Keratinocyte (primary cell): ENCODE data around the gene FDX1. TPM values are rescaled to one million over a fixed set of nuclear protein-coding genes. Genes with fewer than 3 reads are reported as not detected.
"Not testable (repeated sequence)": the region's sequence is repeated elsewhere in the genome, so short reads cannot be mapped to it uniquely, and the experiment has no call there.

ENCODE experiments used
- DNase-seq: peaks from one replicate; pipeline ENCODE4 v3.0.0-alpha.2; 2011; ENCODE audit warnings: low read depth, missing footprints, low spot score
- FAIRE-seq: peaks from 2 replicates; lab custom pipeline; 2011; peaks lifted over from hg19 to GRCh38; lab: Jason Lieb, UNC
- H2AFZ ChIP-seq: 2 replicates; pipeline ENCODE4 v1.6.0; 2012; ENCODE audit warnings: low read length, control low read depth, inconsistent platforms; ENCODE audit not compliant: control insufficient read depth
- H3K27ac ChIP-seq: 2 replicates; pipeline ENCODE4 v1.5.1; 2011; ENCODE audit warnings: low read length; ENCODE audit not compliant: control insufficient read depth, insufficient read depth
- H3K27me3 ChIP-seq: 3 replicates; pipeline ENCODE4 v1.6.0; 2011; ENCODE audit warnings: low read length; ENCODE audit not compliant: control insufficient read depth, insufficient read depth; ENCODE audit errors: extremely low read depth
- H3K36me3 ChIP-seq, 2 experiments: 2 replicates in 1 of 2; 3 replicates in 1 of 2; pipeline ENCODE4 v1.5.1; 2011; ENCODE audit warnings: low read length in 2 of 2, mild to moderate bottlenecking in 1 of 2; ENCODE audit not compliant: control insufficient read depth in 2 of 2, insufficient read depth in 2 of 2; ENCODE audit errors: extremely low read depth in 1 of 2
- H3K4me1 ChIP-seq: 3 replicates; pipeline ENCODE4 v1.5.1; 2011; ENCODE audit warnings: low read length; ENCODE audit not compliant: control insufficient read depth, insufficient read depth; ENCODE audit errors: extremely low read depth
- H3K4me2 ChIP-seq: 3 replicates; pipeline ENCODE4 v1.6.0; 2011; ENCODE audit warnings: low read depth, low read length; ENCODE audit not compliant: control insufficient read depth, insufficient read depth; ENCODE audit errors: extremely low read depth
- H3K4me3 ChIP-seq, 3 experiments: fragments of 200-600 bp in 1 of 3; sonication (generic) in 1 of 3; 2 replicates in 2 of 3; 3 replicates in 1 of 3; pipeline ENCODE4 v1.5.1; 2011 to 2016; ENCODE audit warnings: low read length in 3 of 3, mild to moderate bottlenecking in 3 of 3, control low read depth in 2 of 3, inconsistent platforms in 1 of 3, low read depth in 1 of 3, mixed read lengths in 1 of 3, mixed run types in 1 of 3, moderate library complexity in 1 of 3; ENCODE audit not compliant: control insufficient read depth in 2 of 3, insufficient read depth in 2 of 3; ENCODE audit errors: extremely low read depth in 1 of 3
- H3K79me2 ChIP-seq: 2 replicates; pipeline ENCODE4 v1.6.0; 2012; ENCODE audit warnings: low read length; ENCODE audit not compliant: control insufficient read depth, insufficient read depth
- H3K9ac ChIP-seq: 3 replicates; pipeline ENCODE4 v1.6.0; 2011; ENCODE audit warnings: low read length; ENCODE audit not compliant: control insufficient read depth, insufficient read depth; ENCODE audit errors: extremely low read depth
- H3K9me1 ChIP-seq: 3 replicates; pipeline ENCODE4 v1.6.0; 2011; ENCODE audit warnings: low read length; ENCODE audit not compliant: control insufficient read depth, insufficient read depth; ENCODE audit errors: extremely low read depth
- H3K9me3 ChIP-seq: 2 replicates; pipeline ENCODE4 v1.5.1; 2012; ENCODE audit warnings: low read depth, low read length; ENCODE audit not compliant: control insufficient read depth
- H4K20me1 ChIP-seq: 3 replicates; pipeline ENCODE4 v1.6.0; 2011; ENCODE audit warnings: low read length; ENCODE audit not compliant: control insufficient read depth, insufficient read depth; ENCODE audit errors: extremely low read depth
- CTCF ChIP-seq, 3 experiments: IDR thresholded peaks in 1 of 3; conservative IDR thresholded peaks in 1 of 3; optimal IDR thresholded peaks in 1 of 3; 2 replicates in 2 of 3; 3 replicates in 1 of 3; pipeline versions ENCODE3 to v1.5.1; 2011; ENCODE audit warnings: low read length in 3 of 3, mild to moderate bottlenecking in 3 of 3, moderate library complexity in 2 of 3, control low read depth in 1 of 3, inconsistent platforms in 1 of 3; ENCODE audit not compliant: insufficient read depth in 2 of 3; ENCODE audit errors: extremely low read depth in 1 of 3
- EZH2 ChIP-seq: IDR thresholded peaks from one replicate; pipeline ENCODE4 v1.6.1; 2012; ENCODE audit warnings: inconsistent platforms, mild to moderate bottlenecking, low read length, moderate library complexity
- dilution Hi-C: fragments of 300-500 bp; cut with MboI; formaldehyde crosslinking; loops from one replicate; pipeline ENCODE4 v1.7.0; 2020; ENCODE audit warnings: low sequenced_read_pairs; ENCODE audit not compliant: extremely low pct_ligation_motif_present
- polyA minus RNA-seq, 3 experiments: library from RNA; depleted of rRNA, polyadenylated mRNA; stranded (reverse); fragments of >200 nt; gene quantifications; 1 replicate in 1 of 3; 2 replicates in 1 of 3; 3 replicates in 1 of 3; pipeline ENCODE4 v1.2.3, GENCODE V29; 2011
- polyA plus RNA-seq, 5 experiments: library from polyadenylated mRNA; depleted of rRNA in 3 of 5; stranded (reverse) in 3 of 5; stranded (forward) in 1 of 5; unstranded in 1 of 5; fragments of >200 nt; gene quantifications; 1 replicate in 1 of 5; 2 replicates in 3 of 5; 3 replicates in 1 of 5; pipeline versions ENCODE4 v1.2.1 to v1.2.3, GENCODE V29; 2011 to 2012; ENCODE audit warnings: missing spikeins in 2 of 5, low read depth in 1 of 5, low replicate concordance in 1 of 5

FDX1 gene
- polyA plus RNA-seq: 6.0 to 9.1 TPM (median 6.2 TPM) in 3 replicates
- polyA plus RNA-seq (2011; ENCODE audit: low read depth): 6.4 TPM
- 4.8 and 7.6 TPM in 2 replicates for polyA plus RNA-seq (2011; cell fraction: cytosol; rRNA removed)
- polyA plus RNA-seq (2011; cell fraction: nucleus; rRNA removed): 2.4 and 3.0 TPM in 2 replicates
- 8.2 and 8.6 TPM in 2 replicates for polyA plus RNA-seq (2012; ENCODE audit: low replicate concordance)
- polyA minus RNA-seq: 0.98 to 3.0 TPM (median 2.0 TPM) in 3 replicates
- 4.8 TPM for polyA minus RNA-seq (2011; cell fraction: cytosol; rRNA and poly(A)+ RNA removed)
- polyA minus RNA-seq (2011; cell fraction: nucleus; rRNA and poly(A)+ RNA removed): 1.2 and 1.7 TPM in 2 replicates

- peaks cover 26% of the 10 kb centered on the region for H3K4me1 ChIP-seq
- dilution Hi-C loops: no loop called here
- H3K36me3 ChIP-seq: no peaks in the 10 kb centered on the region
Observed at GRCh38 chr11:110429731-110430266, at the start of gene FDX1. FDX1 (plus strand) TSS chr11:110429948; CDS start chr11:110430121, 173 bp downstream.

GRCh38 chr11:110380836-110381622, 48.7 kb upstream of the FDX1 start:
- Histone ChIP-seq H3K9me3 (no peaks in the 10 kb centered on the region), H3K4me1 (no peaks in the 10 kb centered on the region), H3K9ac (no peak overlapping the region), H3K27ac (no peak overlapping the region), H4K20me1 (no peaks in the 10 kb centered on the region), H3K4me3 (no peak overlapping the region), H3K4me2 (no peak overlapping the region), H2AFZ (no peak overlapping the region), H3K9me1 (no peaks in the 10 kb centered on the region), H3K36me3 (no peaks in the 10 kb centered on the region), H3K79me2 (no peaks in the 10 kb centered on the region), H3K27me3 (no peaks in the 10 kb centered on the region)
- dilution Hi-C loops: no loop called here
- no peak for DNase-seq
- TF ChIP-seq EZH2 (no peak), CTCF (optimal IDR thresholded peaks at IDR 0.05 in 1 of 3, IDR thresholded peaks at IDR 0.05 in 1 of 3, conservative IDR thresholded peaks at IDR 0.05 in 1 of 3; ENCODE audit: extremely low read depth in 1 of 3, insufficient read depth in 2 of 3, low read length in 3 of 3) (no peak)
- FAIRE-seq: no peak

More at GRCh38 chr11:110429731-110430266, at the start of gene FDX1:
- Histone ChIP-seq H3K4me3 (peak within 1 kb of the TSS; percentile 75 to 93 (median 76)), H3K9me3 (no peaks in the 10 kb centered on the region), H3K27me3 (no peaks in the 10 kb centered on the region), H3K9ac (peak within 1 kb of the TSS; percentile 94), H4K20me1 (no peaks in the 10 kb centered on the region), H3K4me2 (peak within 1 kb of the TSS; percentile 95), H2AFZ (peak within 1 kb of the TSS; percentile 86), H3K9me1 (no peaks in the 10 kb centered on the region), H3K79me2 (peaks cover 42% of the 10 kb centered on the region), H3K27ac (peak within 1 kb of the TSS; percentile 89)
- FAIRE-seq (no peak), DNase-seq (no peak)
- TF ChIP-seq EZH2: no peak
- TF ChIP-seq CTCF (optimal IDR thresholded peaks at IDR 0.05 in 1 of 3, IDR thresholded peaks at IDR 0.05 in 1 of 3, conservative IDR thresholded peaks at IDR 0.05 in 1 of 3; ENCODE audit: extremely low read depth in 1 of 3, insufficient read depth in 2 of 3, low read length in 3 of 3): peak in 2 of 3 experiments; percentile 53 to 55

- H3K27ac ChIP-seq, FAIRE-seq, H3K9me1 ChIP-seq, H4K20me1 ChIP-seq, H3K9me3 ChIP-seq, H3K4me1 ChIP-seq, H3K79me2 ChIP-seq, H3K4me3 ChIP-seq, H3K36me3 ChIP-seq, H2AFZ ChIP-seq, dilution Hi-C loops, DNase-seq, H3K27me3 ChIP-seq, H3K4me2 ChIP-seq, H3K9ac ChIP-seq: not testable (repeated sequence)
Observed at GRCh38 chr11:110388231-110388630, 41.5 kb upstream of the FDX1 start.
